RWPE2 (cell line): Measurements from ENCODE around the gene FSTL5.

Source experiments
- ATAC-seq: fragments of 200-7000 bp; cut with Tn5 transposase; 3 replicates; pipeline ENCODE4 v1.9.1; 2021; ENCODE audit warnings: low read depth
- DNase-seq: peaks from one replicate; pipeline ENCODE4 v3.0.0-alpha.2; 2020; ENCODE audit warnings: low spot score
- H3K27ac ChIP-seq: fragments of 450-650 bp; 2 replicates; pipeline ENCODE4 v1.5.1; 2017; ENCODE audit warnings: mild to moderate bottlenecking; ENCODE audit not compliant: poor library complexity, severe bottlenecking
- H3K27me3 ChIP-seq: fragments of 250-450 bp; sonication (Bioruptor Pico); 2 replicates; pipeline ENCODE4 v1.5.1; 2021; ENCODE audit warnings: mild to moderate bottlenecking, moderate library complexity; ENCODE audit not compliant: insufficient read depth, poor library complexity, severe bottlenecking
- H3K36me3 ChIP-seq: fragments of 250-450 bp; sonication (Bioruptor Pico); 2 replicates; pipeline ENCODE4 v1.5.1; 2020; ENCODE audit warnings: low read depth, mild to moderate bottlenecking, moderate library complexity
- H3K4me1 ChIP-seq: fragments of 250-450 bp; sonication (Bioruptor Pico); 2 replicates; pipeline ENCODE4 v1.5.1; 2021; ENCODE audit warnings: mild to moderate bottlenecking, moderate library complexity; ENCODE audit not compliant: insufficient read depth, poor library complexity, severe bottlenecking
- H3K4me3 ChIP-seq: fragments of 250-450 bp; sonication (Bioruptor Pico); 2 replicates; pipeline ENCODE4 v1.5.1; 2021; ENCODE audit warnings: mild to moderate bottlenecking, moderate library complexity; ENCODE audit not compliant: severe bottlenecking
- H3K9me3 ChIP-seq: fragments of 250-450 bp; sonication (Bioruptor Pico); 2 replicates; pipeline ENCODE4 v1.5.1; 2021; ENCODE audit warnings: mild to moderate bottlenecking, moderate library complexity; ENCODE audit not compliant: severe bottlenecking
- TF ChIP-seq, protein P1 (sequence below): fragments of 450-650 bp; IDR thresholded peaks from one replicate; pipeline ENCODE4 v1.5.1; 2017; ENCODE audit warnings: mild to moderate bottlenecking, moderate library complexity; ENCODE audit not compliant: poor library complexity, severe bottlenecking

Gene FSTL5

DNA sequence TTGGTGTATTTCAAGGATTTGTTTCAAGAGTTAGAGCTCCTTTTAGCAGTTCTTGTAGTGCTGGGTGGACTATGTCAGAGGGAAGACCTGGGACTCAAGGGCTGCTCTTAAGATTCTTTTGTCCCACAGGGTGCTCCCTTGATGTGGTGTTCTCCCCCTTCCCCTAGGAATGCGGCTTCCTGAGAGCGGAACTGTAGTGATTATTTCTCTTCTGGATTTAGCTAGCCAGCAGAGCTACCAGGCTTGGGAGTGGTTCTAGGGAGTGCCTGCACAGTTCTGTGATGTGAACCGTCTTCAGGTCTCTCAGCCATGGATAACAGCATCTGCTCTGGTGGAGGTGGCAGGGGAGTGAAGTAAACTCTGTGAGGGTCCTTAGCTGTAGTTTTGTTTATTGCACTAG lies 336.8 kb downstream of the FSTL5 start:
- Histone ChIP-seq H3K27ac (no peak overlapping the region), H3K36me3 (no peaks in the 10 kb centered on the region), H3K27me3 (no peaks in the 10 kb centered on the region), H3K4me3 (no peak overlapping the region), H3K9me3 (no peaks in the 10 kb centered on the region), H3K4me1 (no peaks in the 10 kb centered on the region)
- ATAC-seq (no peak), DNase-seq (no peak)
- TF ChIP-seq, protein P1, sequence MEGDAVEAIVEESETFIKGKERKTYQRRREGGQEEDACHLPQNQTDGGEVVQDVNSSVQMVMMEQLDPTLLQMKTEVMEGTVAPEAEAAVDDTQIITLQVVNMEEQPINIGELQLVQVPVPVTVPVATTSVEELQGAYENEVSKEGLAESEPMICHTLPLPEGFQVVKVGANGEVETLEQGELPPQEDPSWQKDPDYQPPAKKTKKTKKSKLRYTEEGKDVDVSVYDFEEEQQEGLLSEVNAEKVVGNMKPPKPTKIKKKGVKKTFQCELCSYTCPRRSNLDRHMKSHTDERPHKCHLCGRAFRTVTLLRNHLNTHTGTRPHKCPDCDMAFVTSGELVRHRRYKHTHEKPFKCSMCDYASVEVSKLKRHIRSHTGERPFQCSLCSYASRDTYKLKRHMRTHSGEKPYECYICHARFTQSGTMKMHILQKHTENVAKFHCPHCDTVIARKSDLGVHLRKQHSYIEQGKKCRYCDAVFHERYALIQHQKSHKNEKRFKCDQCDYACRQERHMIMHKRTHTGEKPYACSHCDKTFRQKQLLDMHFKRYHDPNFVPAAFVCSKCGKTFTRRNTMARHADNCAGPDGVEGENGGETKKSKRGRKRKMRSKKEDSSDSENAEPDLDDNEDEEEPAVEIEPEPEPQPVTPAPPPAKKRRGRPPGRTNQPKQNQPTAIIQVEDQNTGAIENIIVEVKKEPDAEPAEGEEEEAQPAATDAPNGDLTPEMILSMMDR, result no peak

- ATAC-seq, result no peak
- no peak for DNase-seq
- H3K9me3 ChIP-seq, result no peaks in the 10 kb centered on the region
These were observed 340.4 kb downstream of the FSTL5 start for GRCh38 chr4:161823450-161823849.

GRCh38 chr4:161822174-161822573 lies 341.6 kb downstream of the FSTL5 start:
- no peaks in the 10 kb centered on the region for H3K4me1 ChIP-seq
- no peak for DNase-seq
- H3K27ac ChIP-seq, result no peak overlapping the region
- H3K36me3 ChIP-seq, result no peaks in the 10 kb centered on the region
- H3K27me3 ChIP-seq, result no peaks in the 10 kb centered on the region
- TF ChIP-seq, protein P1, result no peak
- H3K4me3 ChIP-seq, result no peak overlapping the region
- no peak for ATAC-seq
- no peaks in the 10 kb centered on the region for H3K9me3 ChIP-seq

More at GRCh38 chr4:161823450-161823849, 340.4 kb downstream of the FSTL5 start:
- Histone ChIP-seq H3K27me3 (no peaks in the 10 kb centered on the region), H3K4me1 (no peaks in the 10 kb centered on the region), H3K36me3 (no peaks in the 10 kb centered on the region), H3K27ac (no peak overlapping the region), H3K4me3 (no peak overlapping the region)
- TF ChIP-seq, protein P1, result no peak

DNA sequence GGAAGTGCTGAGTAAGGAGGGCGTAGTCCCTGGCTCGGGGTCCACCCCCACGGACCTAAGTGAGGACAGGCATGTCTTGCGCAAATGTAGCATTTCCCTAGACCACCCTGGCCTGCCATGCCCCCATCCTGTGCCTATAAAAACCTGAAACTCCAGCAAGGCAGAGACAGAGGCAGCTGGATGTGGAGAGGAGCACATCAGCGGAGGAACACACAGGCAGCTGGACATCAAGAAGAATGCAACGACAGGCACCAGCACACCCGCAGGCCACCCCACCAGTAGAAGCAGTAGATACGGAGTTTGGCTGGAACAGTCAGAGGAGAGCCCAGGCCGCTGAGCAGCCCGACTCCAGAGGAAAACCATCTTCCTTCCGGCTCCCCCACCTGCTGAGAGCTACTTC lies 345.9 kb downstream of the FSTL5 start:
- Histone ChIP-seq H3K27me3 (no peaks in the 10 kb centered on the region), H3K4me3 (no peak overlapping the region), H3K27ac (no peak overlapping the region), H3K36me3 (no peaks in the 10 kb centered on the region), H3K4me1 (no peaks in the 10 kb centered on the region), H3K9me3 (no peaks in the 10 kb centered on the region)
- ATAC-seq (no peak), DNase-seq (no peak)
- TF ChIP-seq, protein P1, result no peak

DNA sequence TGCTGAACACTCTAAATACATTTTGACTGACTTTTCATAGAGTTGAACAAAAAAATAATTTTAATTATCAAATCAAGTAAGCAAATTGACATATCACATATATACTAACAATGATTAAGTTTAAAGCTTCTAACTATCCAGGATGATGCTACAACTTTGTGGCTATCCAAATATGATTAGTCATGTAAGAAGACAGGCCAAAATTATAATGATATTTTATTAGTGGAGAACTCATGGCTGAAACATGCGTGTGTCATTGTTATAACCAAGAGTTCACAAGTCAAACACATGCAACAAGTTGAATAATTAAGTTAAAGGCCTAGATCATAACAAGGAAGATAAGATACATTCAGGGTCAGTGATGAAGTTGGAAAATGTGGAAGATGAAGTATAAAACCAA lies 346.8 kb downstream of the FSTL5 start:
- H3K4me3 ChIP-seq, result no peak overlapping the region
- no peak for ATAC-seq
- no peaks in the 10 kb centered on the region for H3K9me3 ChIP-seq
- H3K4me1 ChIP-seq, result no peaks in the 10 kb centered on the region
- DNase-seq, result no peak
- no peak overlapping the region for H3K27ac ChIP-seq
- TF ChIP-seq, protein P1, result no peak
- H3K36me3 ChIP-seq, result no peaks in the 10 kb centered on the region
- H3K27me3 ChIP-seq, result no peaks in the 10 kb centered on the region
